WTC11 (cell line): ENCODE measurements around the gene ATG7. TPM values are rescaled to one million over a fixed set of nuclear protein-coding genes. Genes with fewer than 3 reads are reported as not detected.

Experiments used
- ATAC-seq: fragments of 200-7000 bp; cut with Tn5 transposase; 2 replicates; pipeline ENCODE4 v1.10.0; 2021; ENCODE audit warnings: mild to moderate bottlenecking, moderate library complexity
- Bru-seq: library from RNA; stranded (reverse); fragments of 400-500 nt; gene quantifications from one replicate; lab custom pipeline; 2021; lab: Mats Ljungman, UMichigan
- CTCF ChIA-PET: fragments of 300-600 bp; sonication (Branson Sonifier 250); formaldehyde crosslinking; loops from one replicate; lab custom pipeline; 2021; ENCODE audit warnings: antibody characterized with exemption; lab: Charles Lee
- POLR2A ChIA-PET: fragments of 350-600 bp; sonication (Branson Sonifier 250); formaldehyde crosslinking; loops from one replicate; lab custom pipeline; 2021; ENCODE audit warnings: antibody characterized with exemption; lab: Charles Lee
- DNase-seq: peaks from one replicate; pipeline ENCODE4 v3.0.0; 2021; ENCODE audit warnings: low spot score
- H3K27ac Mint-ChIP-seq: 2 replicates; pipeline ENCODE4 v1.8.0; 2021; ENCODE audit warnings: mixed read lengths
- H3K27me3 Mint-ChIP-seq: 2 replicates; pipeline ENCODE4 v1.8.0; 2021; ENCODE audit warnings: low read depth, mild to moderate bottlenecking, moderate library complexity, mixed read lengths
- H3K36me3 Mint-ChIP-seq: 2 replicates; pipeline ENCODE4 v1.8.0; 2021; ENCODE audit warnings: mixed read lengths
- H3K4me1 Mint-ChIP-seq: 2 replicates; pipeline ENCODE4 v1.8.0; 2022; ENCODE audit warnings: mixed read lengths
- H3K4me3 Mint-ChIP-seq: 2 replicates; pipeline ENCODE4 v1.8.0; 2021; ENCODE audit warnings: mild to moderate bottlenecking, moderate library complexity, mixed read lengths
- H3K9me3 Mint-ChIP-seq: 2 replicates; pipeline ENCODE4 v1.8.0; 2021; ENCODE audit warnings: mixed read lengths
- ARID4B ChIP-seq: sonication (generic); formaldehyde crosslinking; IDR thresholded peaks from 2 replicates; pipeline ENCODE4 v1.8.0; 2023; ENCODE audit warnings: missing genetic modification reagents, mild to moderate bottlenecking, borderline replicate concordance
- ATF3 ChIP-seq: sonication (generic); formaldehyde crosslinking; conservative IDR thresholded peaks from 2 replicates; pipeline ENCODE4 v1.8.1; 2022; ENCODE audit warnings: mild to moderate bottlenecking, missing genetic modification reagents
- CREB1 ChIP-seq: sonication (generic); formaldehyde crosslinking; IDR thresholded peaks from 2 replicates; pipeline ENCODE4 v1.8.0; 2023; ENCODE audit warnings: mild to moderate bottlenecking, missing genetic modification reagents
- CREM ChIP-seq: sonication (generic); formaldehyde crosslinking; IDR thresholded peaks from 2 replicates; pipeline ENCODE4 v1.8.1; 2022; ENCODE audit warnings: mild to moderate bottlenecking, missing genetic modification reagents, moderate library complexity
- E2F5 ChIP-seq: sonication (generic); formaldehyde crosslinking; IDR thresholded peaks from 2 replicates; pipeline ENCODE4 v1.8.1; 2022; ENCODE audit warnings: mild to moderate bottlenecking, moderate library complexity, missing genetic modification reagents
- ETV6 ChIP-seq: sonication (generic); formaldehyde crosslinking; IDR thresholded peaks from 2 replicates; pipeline ENCODE4 v1.8.1; 2022; ENCODE audit warnings: mild to moderate bottlenecking, missing genetic modification reagents
- FOXK1 ChIP-seq: sonication (generic); formaldehyde crosslinking; IDR thresholded peaks from 2 replicates; pipeline ENCODE4 v1.8.0; 2022; ENCODE audit warnings: mild to moderate bottlenecking, moderate library complexity, missing genetic modification reagents
- GABPB1 ChIP-seq: sonication (generic); formaldehyde crosslinking; IDR thresholded peaks from 2 replicates; pipeline ENCODE4 v1.8.1; 2023; ENCODE audit warnings: mild to moderate bottlenecking, missing genetic modification reagents
- HMGXB4 ChIP-seq: sonication (generic); formaldehyde crosslinking; IDR thresholded peaks from 2 replicates; pipeline ENCODE4 v1.8.1; 2023; ENCODE audit warnings: mild to moderate bottlenecking, moderate library complexity, missing genetic modification reagents
- MAX ChIP-seq: sonication (generic); formaldehyde crosslinking; IDR thresholded peaks from 2 replicates; pipeline ENCODE4 v1.8.0; 2022; ENCODE audit warnings: mild to moderate bottlenecking, missing genetic modification reagents
- MYBL2 ChIP-seq: sonication (generic); formaldehyde crosslinking; IDR thresholded peaks from 2 replicates; pipeline ENCODE4 v1.8.1; 2023; ENCODE audit warnings: mild to moderate bottlenecking, moderate library complexity, missing genetic modification reagents
- NR3C1 ChIP-seq: sonication (generic); formaldehyde crosslinking; conservative IDR thresholded peaks from 2 replicates; pipeline ENCODE4 v1.8.1; 2023; ENCODE audit warnings: low read depth, mild to moderate bottlenecking, missing genetic modification reagents
- SMAD3 ChIP-seq: sonication (generic); formaldehyde crosslinking; IDR thresholded peaks from 2 replicates; pipeline ENCODE4 v1.8.0; 2022; ENCODE audit warnings: missing genetic modification reagents, mild to moderate bottlenecking, borderline replicate concordance
- SP1 ChIP-seq: sonication (generic); formaldehyde crosslinking; conservative IDR thresholded peaks from 2 replicates; pipeline ENCODE4 v1.8.1; 2022; ENCODE audit warnings: missing genetic modification reagents
- STAT6 ChIP-seq: sonication (generic); formaldehyde crosslinking; conservative IDR thresholded peaks from 2 replicates; pipeline ENCODE4 v1.8.1; 2023; ENCODE audit warnings: mild to moderate bottlenecking, low read depth, missing genetic modification reagents, moderate library complexity
- TEAD4 ChIP-seq: sonication (generic); formaldehyde crosslinking; IDR thresholded peaks from 2 replicates; pipeline ENCODE4 v1.8.0; 2022; ENCODE audit warnings: mild to moderate bottlenecking, missing genetic modification reagents
- TP53 ChIP-seq: sonication (generic); formaldehyde crosslinking; IDR thresholded peaks from 2 replicates; pipeline ENCODE4 v1.8.1; 2023; ENCODE audit warnings: mild to moderate bottlenecking, missing genetic modification reagents
- USF1 ChIP-seq: sonication (generic); formaldehyde crosslinking; IDR thresholded peaks from 2 replicates; pipeline ENCODE4 v1.8.0; 2022; ENCODE audit warnings: mild to moderate bottlenecking, missing genetic modification reagents
- ZNF138 ChIP-seq: sonication (generic); formaldehyde crosslinking; conservative IDR thresholded peaks from 2 replicates; pipeline ENCODE4 v1.8.1; 2022; ENCODE audit warnings: mild to moderate bottlenecking, moderate library complexity, missing genetic modification reagents
- ZNF232 ChIP-seq: sonication (generic); formaldehyde crosslinking; IDR thresholded peaks from 2 replicates; pipeline ENCODE4 v1.8.0; 2022; ENCODE audit warnings: mild to moderate bottlenecking, missing genetic modification reagents
- ZNF396 ChIP-seq: fragments of 250-450 bp; sonication (Bioruptor Pico); IDR thresholded peaks from 2 replicates; pipeline ENCODE4 v1.8.0; 2021; ENCODE audit warnings: mild to moderate bottlenecking, moderate library complexity, borderline replicate concordance
- long read RNA-seq, 3 experiments: library from RNA in 1 of 3; library from capped mRNA in 1 of 3; library from polyadenylated mRNA in 1 of 3; unstranded in 2 of 3; stranded (forward) in 1 of 3; transcript quantifications; one replicate each; pipeline ENCODE4 v2.0.0, GENCODE V29; 2021
- total RNA-seq: library from RNA; stranded (reverse); gene quantifications from 3 replicates; pipeline ENCODE4 v1.2.3, GENCODE V29; 2021

ATG7 gene
- total RNA-seq: 17.4 to 21.2 TPM (median 17.5 TPM) in 3 replicates
- Bru-seq, nascent RNA: percentile 57 among the genes with signal in this experiment
- long read RNA-seq, experiment 1, full-length matches to known transcripts: 28 of 62 reads
- long read RNA-seq, experiment 1, partial matches to known transcripts: 8 of 62 reads
- long read RNA-seq, experiment 1, other reads (novel, unspliced or antisense): 26 of 62 reads
- long read RNA-seq, experiment 2, full-length matches to known transcripts: 1 of 19 reads
- long read RNA-seq, experiment 2, partial matches to known transcripts: 12 of 19 reads
- long read RNA-seq, experiment 2, other reads (novel, unspliced or antisense): 6 of 19 reads
- long read RNA-seq, experiment 3, full-length matches to known transcripts: 9 of 18 reads
- long read RNA-seq, experiment 3, partial matches to known transcripts: 2 of 18 reads
- long read RNA-seq, experiment 3, other reads (novel, unspliced or antisense): 7 of 18 reads

GRCh38 chr3:11271986-11272904 lies at the start of gene ATG7:
TSS of gene ATG7 (plus strand) at chr3:11272397. CDS start at chr3:11298696, 26,299 bp downstream.
- Mint-ChIP-seq H3K27me3 (no peaks in the 10 kb centered on the region; the same call in 1 of the 2 replicates), H3K9me3 (peaks cover 12% of the 10 kb centered on the region), H3K4me1 (peaks cover 13% of the 10 kb centered on the region), H3K27ac (peak within 1 kb of the TSS; percentile 97), H3K36me3 (peaks cover 15% of the 10 kb centered on the region), H3K4me3 (peak within 1 kb of the TSS; percentile 98)
- POLR2A ChIA-PET: interaction anchor here (0.7 to 1.0 kb wide), 2 partner anchors 10 to 346 kb away, joined by 3 read pairs; no protein-coding TSS in a partner anchor
- CTCF ChIA-PET: interaction anchor here (0.7 to 1.7 kb wide), 5 partner anchors 19 to 213 kb away, joined by 3 to 8 read pairs (median 3); no protein-coding TSS in a partner anchor
- DNase-seq (peak; percentile 98), ATAC-seq (peak; percentile 99)
- TF ChIP-seq MYBL2 (CRISPR knock-in tag) (no peak), FOXK1 (CRISPR knock-in tag) (peak; percentile 100), TEAD4 (CRISPR knock-in tag) (no peak), NR3C1 (no peak), E2F5 (CRISPR knock-in tag) (peak; percentile 67; the same call in 1 of the 2 replicates), STAT6 (CRISPR knock-in tag) (no peak), CREB1 (peak; percentile 66; the same call in 1 of the 2 replicates), TP53 (CRISPR knock-in tag) (no peak), MAX (CRISPR knock-in tag) (peak; percentile 80), ZNF138 (CRISPR knock-in tag) (no peak), SP1 (CRISPR knock-in tag) (peak; percentile 70), ARID4B (CRISPR knock-in tag) (peak; percentile 35; the same call in 1 of the 2 replicates), HMGXB4 (CRISPR knock-in tag) (peak; percentile 42; the same call in 1 of the 2 replicates), SMAD3 (CRISPR knock-in tag) (0 out of 2 replicates have a peak, but pooled peaks have one; percentile 35), CREM (peak; percentile 98), ETV6 (CRISPR knock-in tag) (0 out of 2 replicates have a peak, but pooled peaks have one; percentile 36), USF1 (CRISPR knock-in tag) (0 out of 2 replicates have a peak, but pooled peaks have one; percentile 12), ZNF396 (no peak), ATF3 (CRISPR knock-in tag) (peak; percentile 96), ZNF232 (peak; percentile 76; the same call in 1 of the 2 replicates), GABPB1 (CRISPR knock-in tag) (peak; percentile 96)
